ENCODE data around the gene CPXM1. TPM values are rescaled to one million over a fixed set of nuclear protein-coding genes. Genes with fewer than 3 reads are reported as not detected.

Gene CPXM1
- polyA plus RNA-seq, 1 donor (not counting 4 experiments of a cell fraction or from before 2014, with no cell fraction given), result not detected

DNA sequence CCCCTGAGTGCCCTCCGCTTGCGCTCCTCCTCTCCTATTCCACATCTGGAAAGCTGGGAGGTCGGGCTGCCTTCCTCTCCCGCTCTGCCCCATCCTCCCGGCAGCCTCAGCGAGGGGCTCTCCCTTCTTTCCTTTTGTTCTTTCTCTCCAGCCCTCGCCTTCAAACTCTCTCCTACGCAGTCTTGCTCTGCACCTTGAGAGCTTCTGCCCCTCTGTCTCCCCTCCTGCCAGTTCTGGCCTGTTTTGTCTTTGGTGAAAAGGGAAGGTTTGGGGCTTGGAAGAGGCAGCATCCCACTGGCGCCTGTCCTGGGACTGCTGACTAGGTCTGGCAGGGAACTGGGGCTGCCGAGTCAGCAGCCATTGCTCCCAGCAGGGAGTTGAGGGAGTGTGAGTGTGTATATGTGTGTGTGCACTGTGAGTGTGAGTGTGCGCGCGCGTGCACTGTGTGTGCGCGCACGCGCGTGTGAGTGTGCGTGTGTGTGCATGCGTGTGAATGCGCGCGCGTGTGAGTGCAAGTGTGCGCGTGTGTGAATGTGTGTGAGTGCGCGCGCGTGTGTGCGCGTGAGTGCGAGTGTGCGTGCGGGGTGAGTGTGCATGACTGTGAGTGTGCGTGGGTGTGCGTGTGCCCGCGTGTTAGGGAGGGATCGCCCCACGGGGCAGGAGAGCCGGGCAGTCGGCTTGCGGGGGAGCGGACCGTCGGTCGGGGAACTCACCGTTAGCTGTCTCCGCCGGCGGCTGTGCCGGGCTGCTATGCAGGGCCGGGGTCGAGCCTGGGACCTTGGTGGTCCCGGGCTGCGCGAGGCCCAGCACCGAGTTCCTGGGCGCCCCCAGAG is 523 bp downstream of the CPXM1 start:
- no peaks in the 10 kb centered on the region for H3K79me2 ChIP-seq (ENCODE audit: control insufficient read depth, insufficient read depth, low read length)
- H3K9me3 ChIP-seq (ENCODE audit: control insufficient read depth, low read depth, low read length), result peaks cover 2% of the 10 kb centered on the region
- no peak for DNase-seq (ENCODE audit: low read depth, low spot score)
- no peak overlapping the region for H3K9ac ChIP-seq (ENCODE audit: control insufficient read depth, extremely low read depth, insufficient read depth, low read length)
- H2AFZ ChIP-seq (ENCODE audit: control insufficient read depth, low read length), result no peak overlapping the region
- no peak overlapping the region for H3K27ac ChIP-seq (ENCODE audit: control insufficient read depth, insufficient read depth, low read length)
- peaks cover 80% of the 10 kb centered on the region for H3K27me3 ChIP-seq (ENCODE audit: control insufficient read depth, extremely low read depth, insufficient read depth, low read length)
- no peak for FAIRE-seq
- H3K9me1 ChIP-seq (ENCODE audit: control insufficient read depth, extremely low read depth, insufficient read depth, low read length), result no peaks in the 10 kb centered on the region
- dilution Hi-C loops (cut with MboI; ENCODE audit: extremely low pct_ligation_motif_present, low sequenced_read_pairs), result no loop called here
- no peak overlapping the region for H3K4me2 ChIP-seq (ENCODE audit: control insufficient read depth, extremely low read depth, insufficient read depth, low read depth, low read length)
- H3K4me1 ChIP-seq (ENCODE audit: control insufficient read depth, extremely low read depth, insufficient read depth, low read length), result peaks cover 2% of the 10 kb centered on the region
- TF ChIP-seq, protein P1, sequence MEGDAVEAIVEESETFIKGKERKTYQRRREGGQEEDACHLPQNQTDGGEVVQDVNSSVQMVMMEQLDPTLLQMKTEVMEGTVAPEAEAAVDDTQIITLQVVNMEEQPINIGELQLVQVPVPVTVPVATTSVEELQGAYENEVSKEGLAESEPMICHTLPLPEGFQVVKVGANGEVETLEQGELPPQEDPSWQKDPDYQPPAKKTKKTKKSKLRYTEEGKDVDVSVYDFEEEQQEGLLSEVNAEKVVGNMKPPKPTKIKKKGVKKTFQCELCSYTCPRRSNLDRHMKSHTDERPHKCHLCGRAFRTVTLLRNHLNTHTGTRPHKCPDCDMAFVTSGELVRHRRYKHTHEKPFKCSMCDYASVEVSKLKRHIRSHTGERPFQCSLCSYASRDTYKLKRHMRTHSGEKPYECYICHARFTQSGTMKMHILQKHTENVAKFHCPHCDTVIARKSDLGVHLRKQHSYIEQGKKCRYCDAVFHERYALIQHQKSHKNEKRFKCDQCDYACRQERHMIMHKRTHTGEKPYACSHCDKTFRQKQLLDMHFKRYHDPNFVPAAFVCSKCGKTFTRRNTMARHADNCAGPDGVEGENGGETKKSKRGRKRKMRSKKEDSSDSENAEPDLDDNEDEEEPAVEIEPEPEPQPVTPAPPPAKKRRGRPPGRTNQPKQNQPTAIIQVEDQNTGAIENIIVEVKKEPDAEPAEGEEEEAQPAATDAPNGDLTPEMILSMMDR (optimal IDR thresholded peaks at IDR 0.05 in 1 of 3, IDR thresholded peaks at IDR 0.05 in 1 of 3, conservative IDR thresholded peaks at IDR 0.05 in 1 of 3; ENCODE audit: extremely low read depth in 1 of 3, insufficient read depth in 2 of 3, low read length in 3 of 3), result no peak
- TF ChIP-seq EZH2 (IDR thresholded peaks at IDR 0.05; ENCODE audit: low read length), result peak; percentile 98
- H3K36me3 ChIP-seq (ENCODE audit: control insufficient read depth in 2 of 2, extremely low read depth in 1 of 2, insufficient read depth in 2 of 2, low read length in 2 of 2), result no peaks in the 10 kb centered on the region
- no peaks in the 10 kb centered on the region for H4K20me1 ChIP-seq (ENCODE audit: control insufficient read depth, extremely low read depth, insufficient read depth, low read length)
- H3K4me3 ChIP-seq (ENCODE audit: control insufficient read depth in 2 of 3, extremely low read depth in 1 of 3, insufficient read depth in 2 of 3, low read depth in 1 of 3, low read length in 3 of 3), result no peak overlapping the region

DNA sequence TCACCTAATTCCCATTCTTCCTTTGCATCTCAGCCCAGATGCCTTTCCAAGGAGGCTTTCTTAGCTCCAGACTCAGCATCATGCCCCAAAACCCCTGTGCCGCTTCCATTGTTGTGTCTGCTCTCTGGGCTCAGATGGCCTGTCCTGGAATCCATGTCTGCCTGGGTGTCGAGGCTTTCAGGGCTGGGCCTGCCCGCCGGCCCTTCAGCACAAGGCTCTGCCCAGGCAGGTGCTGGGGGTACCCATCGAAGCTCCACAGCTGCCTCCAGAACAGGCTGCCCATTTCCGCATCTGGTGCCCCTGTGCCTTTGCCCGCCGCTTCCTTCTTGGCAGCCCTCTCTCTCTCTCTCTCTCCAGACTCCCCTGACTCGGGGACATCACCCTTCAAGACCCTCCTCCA is 1.2 kb downstream of the CPXM1 start:
- FAIRE-seq (no peak), DNase-seq (ENCODE audit: low read depth, low spot score) (no peak)
- no peaks in the 10 kb centered on the region for H4K20me1 ChIP-seq (ENCODE audit: control insufficient read depth, extremely low read depth, insufficient read depth, low read length)
- H3K4me1 ChIP-seq (ENCODE audit: control insufficient read depth, extremely low read depth, insufficient read depth, low read length), result peaks cover 2% of the 10 kb centered on the region
- no peak overlapping the region for H3K4me3 ChIP-seq (ENCODE audit: control insufficient read depth in 2 of 3, extremely low read depth in 1 of 3, insufficient read depth in 2 of 3, low read depth in 1 of 3, low read length in 3 of 3)
- H3K9me3 ChIP-seq (ENCODE audit: control insufficient read depth, low read depth, low read length), result peaks cover 2% of the 10 kb centered on the region
- no peak overlapping the region for H3K9ac ChIP-seq (ENCODE audit: control insufficient read depth, extremely low read depth, insufficient read depth, low read length)
- no peak overlapping the region for H3K4me2 ChIP-seq (ENCODE audit: control insufficient read depth, extremely low read depth, insufficient read depth, low read depth, low read length)
- no peaks in the 10 kb centered on the region for H3K79me2 ChIP-seq (ENCODE audit: control insufficient read depth, insufficient read depth, low read length)
- no peak overlapping the region for H3K27ac ChIP-seq (ENCODE audit: control insufficient read depth, insufficient read depth, low read length)
- no peak for TF ChIP-seq EZH2 (IDR thresholded peaks at IDR 0.05; ENCODE audit: low read length)
- TF ChIP-seq, protein P1 (optimal IDR thresholded peaks at IDR 0.05 in 1 of 3, IDR thresholded peaks at IDR 0.05 in 1 of 3, conservative IDR thresholded peaks at IDR 0.05 in 1 of 3; ENCODE audit: extremely low read depth in 1 of 3, insufficient read depth in 2 of 3, low read length in 3 of 3), result no peak
- dilution Hi-C loops (cut with MboI; ENCODE audit: extremely low pct_ligation_motif_present, low sequenced_read_pairs), result no loop called here
- no peaks in the 10 kb centered on the region for H3K9me1 ChIP-seq (ENCODE audit: control insufficient read depth, extremely low read depth, insufficient read depth, low read length)
- H3K27me3 ChIP-seq (ENCODE audit: control insufficient read depth, extremely low read depth, insufficient read depth, low read length), result peaks cover 75% of the 10 kb centered on the region
- no peak overlapping the region for H2AFZ ChIP-seq (ENCODE audit: control insufficient read depth, low read length)
- no peaks in the 10 kb centered on the region for H3K36me3 ChIP-seq (ENCODE audit: control insufficient read depth in 2 of 2, extremely low read depth in 1 of 2, insufficient read depth in 2 of 2, low read length in 2 of 2)

All from keratinocyte (primary cell).